ENCODE results near the gene RNF126.
"Not testable (repeated sequence)": the region's sequence is repeated elsewhere in the genome, so short reads cannot be mapped to it uniquely, and the experiment has no call there.

The RNF126 gene

DNA sequence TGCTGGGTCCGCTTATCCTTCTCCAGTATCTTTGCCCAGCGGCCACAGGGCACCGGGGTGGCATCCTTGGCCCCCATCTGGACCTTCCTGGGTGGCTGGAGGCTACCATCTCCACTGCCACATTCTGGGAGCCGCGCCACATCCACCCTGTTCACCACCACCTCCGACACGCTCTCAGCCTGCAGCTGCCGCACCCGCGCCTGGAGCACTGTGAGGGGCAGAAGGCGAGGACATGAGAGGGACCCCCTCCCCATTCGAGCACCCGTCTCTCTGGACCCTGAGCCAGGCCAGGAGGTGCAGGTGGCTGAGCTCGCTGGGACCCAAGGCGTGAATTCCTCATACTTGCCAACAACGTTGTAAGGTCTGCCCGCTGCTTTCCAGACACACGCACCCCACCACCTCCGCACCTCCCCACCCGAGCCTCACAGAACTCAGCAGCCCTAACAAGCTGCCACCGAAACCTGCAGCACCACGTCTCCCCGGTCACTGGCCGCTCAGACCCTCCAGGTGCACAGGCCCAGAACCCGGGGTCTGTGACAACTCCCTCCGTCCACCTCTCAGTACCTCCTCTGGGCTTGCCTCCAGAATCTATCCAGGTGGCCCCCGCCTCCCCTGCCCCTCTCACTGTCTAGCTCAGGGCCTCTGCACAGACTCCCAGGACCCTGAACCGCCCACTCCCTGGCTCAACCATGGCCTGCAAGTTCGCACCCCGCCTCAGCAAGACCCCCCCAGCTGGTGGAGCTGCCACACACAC is 32.9 kb downstream of the RNF126 start:
- Histone ChIP-seq H3K4me3 (ENCODE audit: low read length) (no peak overlapping the region), H3K36me3 (ENCODE audit: insufficient read depth, low read length) (peaks cover 20% of the 10 kb centered on the region)

DNA sequence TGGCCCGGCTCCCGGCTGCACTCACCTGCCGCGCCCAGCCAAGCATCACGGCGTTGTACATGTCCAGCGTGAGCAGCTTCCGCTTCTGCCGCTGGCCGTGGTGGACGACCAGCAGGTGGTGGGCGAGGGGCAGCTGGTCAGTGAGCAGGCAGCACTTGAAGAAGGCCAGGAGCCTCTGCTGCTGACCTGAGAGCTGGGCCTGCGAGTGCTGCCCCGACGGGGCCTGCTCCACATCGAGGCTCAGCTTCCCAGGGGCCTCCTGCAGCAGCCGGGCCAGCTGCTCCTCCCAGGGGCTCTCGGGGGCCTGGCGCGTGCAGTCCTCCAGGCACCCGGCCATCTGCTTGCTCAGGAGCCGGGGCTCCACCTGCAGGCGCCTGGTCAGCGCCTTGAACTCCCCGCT is 33.5 kb downstream of the RNF126 start:
- H2AFZ ChIP-seq (ENCODE audit: low read depth, low read length), result not testable (repeated sequence)
- H3K36me3 ChIP-seq (ENCODE audit: insufficient read depth, low read length), result peaks cover 21% of the 10 kb centered on the region

More for the DNA sequence above, 32.9 kb downstream of the RNF126 start:
- Histone ChIP-seq H3K27me3 (ENCODE audit: insufficient read depth, low read length) (no peaks in the 10 kb centered on the region), H3K9me3 (ENCODE audit: low read length) (no peaks in the 10 kb centered on the region), H2AFZ (ENCODE audit: low read depth, low read length) (no peak overlapping the region), H3K4me1 (ENCODE audit: insufficient read depth, low read length) (peaks cover 9% of the 10 kb centered on the region)

DNA sequence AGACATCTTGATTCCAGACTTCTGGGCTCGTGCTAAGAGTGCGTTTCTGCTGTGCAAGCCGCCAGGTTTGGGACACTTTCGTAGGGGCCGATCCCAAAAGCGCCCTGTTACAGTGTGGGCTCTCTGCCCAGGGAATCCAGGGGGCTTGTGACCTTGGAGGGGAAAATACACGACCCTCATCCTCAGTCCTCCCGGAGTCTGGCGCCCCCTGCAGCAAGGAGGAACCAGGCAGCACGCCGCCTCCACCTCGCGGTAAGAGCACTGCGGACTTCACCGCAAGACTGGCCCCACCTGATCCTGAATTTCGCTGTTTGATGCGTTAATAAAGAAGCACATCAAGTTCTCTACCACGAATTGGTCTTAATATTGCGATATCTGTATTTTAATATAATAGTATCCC is 34.8 kb downstream of the RNF126 start:
- Histone ChIP-seq H3K27me3 (ENCODE audit: insufficient read depth, low read length) (no peaks in the 10 kb centered on the region), H3K9me3 (ENCODE audit: low read length) (no peaks in the 10 kb centered on the region), H2AFZ (ENCODE audit: low read depth, low read length) (no peak overlapping the region), H3K36me3 (ENCODE audit: insufficient read depth, low read length) (peaks cover 22% of the 10 kb centered on the region), H3K4me1 (ENCODE audit: insufficient read depth, low read length) (peaks cover 15% of the 10 kb centered on the region), H3K4me3 (ENCODE audit: low read length) (no peak overlapping the region)

More for the DNA sequence above, 33.5 kb downstream of the RNF126 start:
- H3K27me3 ChIP-seq (ENCODE audit: insufficient read depth, low read length); H3K4me1 ChIP-seq (ENCODE audit: insufficient read depth, low read length); H3K9me3 ChIP-seq (ENCODE audit: low read length); H3K4me3 ChIP-seq (ENCODE audit: low read length): not testable (repeated sequence)

DNA sequence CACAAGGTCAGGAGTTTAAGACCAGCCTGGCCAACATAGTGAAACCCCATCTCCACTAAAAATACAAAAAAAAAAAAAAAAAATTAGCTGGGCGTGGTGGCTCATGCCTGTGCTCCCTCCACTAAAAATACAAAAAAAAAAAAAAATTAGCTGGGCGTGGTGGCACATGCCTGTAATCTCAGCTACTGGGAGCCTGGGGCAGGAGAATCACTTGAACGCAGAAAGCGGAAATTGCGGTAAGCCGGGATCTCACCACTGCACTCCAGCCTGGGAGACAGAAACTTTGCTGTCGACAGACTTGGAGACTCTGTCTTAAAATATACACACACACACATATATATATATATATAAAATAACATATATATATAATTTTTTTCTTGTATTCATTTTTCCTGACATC is 36.4 kb downstream of the RNF126 start:
- H2AFZ ChIP-seq (ENCODE audit: low read depth, low read length); H3K4me3 ChIP-seq (ENCODE audit: low read length); H3K9me3 ChIP-seq (ENCODE audit: low read length); H3K27me3 ChIP-seq (ENCODE audit: insufficient read depth, low read length): not testable (repeated sequence)
- Histone ChIP-seq H3K36me3 (ENCODE audit: insufficient read depth, low read length) (peaks cover 31% of the 10 kb centered on the region), H3K4me1 (ENCODE audit: insufficient read depth, low read length) (peaks cover 11% of the 10 kb centered on the region)

DNA sequence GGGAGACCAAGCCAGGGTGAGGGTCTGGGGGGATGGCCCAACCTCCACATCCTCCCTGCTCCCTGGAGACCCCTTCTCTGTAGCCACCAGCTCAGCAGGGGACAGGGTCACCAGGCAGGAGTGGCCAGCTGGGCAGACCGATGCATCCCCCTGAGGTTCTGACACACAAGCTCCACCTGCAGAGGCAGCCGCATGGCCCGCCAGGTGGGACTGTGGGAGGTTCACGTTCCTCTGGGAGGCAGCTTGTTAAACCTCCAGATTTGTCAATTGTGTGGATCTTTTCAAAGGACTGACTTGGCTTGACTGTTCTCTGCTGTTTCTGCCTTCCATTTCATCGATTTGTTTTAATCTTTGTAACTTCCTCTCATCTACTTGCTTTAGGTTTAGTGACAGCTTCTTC is 37.8 kb downstream of the RNF126 start:
- Histone ChIP-seq H3K9me3 (ENCODE audit: low read length) (peaks cover 2% of the 10 kb centered on the region), H3K27me3 (ENCODE audit: insufficient read depth, low read length) (no peaks in the 10 kb centered on the region), H3K4me3 (ENCODE audit: low read length) (no peak overlapping the region), H2AFZ (ENCODE audit: low read depth, low read length) (no peak overlapping the region), H3K4me1 (ENCODE audit: insufficient read depth, low read length) (peaks cover 11% of the 10 kb centered on the region), H3K36me3 (ENCODE audit: insufficient read depth, low read length) (peaks cover 38% of the 10 kb centered on the region)

DNA sequence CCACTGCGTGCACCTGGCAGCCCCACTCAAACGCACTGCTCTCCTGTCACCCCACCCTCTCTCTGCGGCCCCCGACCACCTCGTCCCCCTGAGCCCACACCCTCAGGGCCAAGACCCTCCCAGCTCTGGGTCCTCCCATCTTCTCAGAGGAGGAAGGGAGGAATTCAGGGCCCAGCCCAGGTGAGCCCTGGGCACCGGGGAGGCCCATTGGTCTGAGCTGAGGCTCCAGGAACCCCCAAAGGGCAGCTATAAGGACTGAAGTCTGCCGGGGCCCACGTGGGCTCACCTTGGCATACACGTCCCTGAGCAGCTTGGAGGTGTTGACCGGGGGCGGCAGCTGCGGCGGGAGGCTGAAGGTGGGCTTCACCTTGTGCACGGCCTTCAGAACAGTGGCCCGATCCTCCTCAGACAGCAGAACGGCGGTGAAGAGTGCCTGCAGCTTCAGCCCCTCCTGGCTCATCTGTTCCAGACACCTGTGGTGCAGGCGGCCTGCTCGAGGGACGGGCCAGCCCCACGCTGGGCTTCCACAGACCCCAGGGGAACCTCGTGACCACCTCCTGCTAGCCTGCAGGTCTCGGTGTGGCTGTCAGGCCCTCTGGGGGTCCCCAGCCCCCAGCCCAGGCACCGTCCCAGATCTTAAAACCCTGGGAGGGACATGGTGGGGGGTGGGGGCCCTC is 38.4 kb downstream of the RNF126 start:
- Histone ChIP-seq H3K4me3 (ENCODE audit: low read length) (no peak overlapping the region), H3K36me3 (ENCODE audit: insufficient read depth, low read length) (peaks cover 43% of the 10 kb centered on the region), H3K9me3 (ENCODE audit: low read length) (peaks cover 2% of the 10 kb centered on the region), H3K4me1 (ENCODE audit: insufficient read depth, low read length) (peaks cover 11% of the 10 kb centered on the region), H3K27me3 (ENCODE audit: insufficient read depth, low read length) (no peaks in the 10 kb centered on the region), H2AFZ (ENCODE audit: low read depth, low read length) (no peak overlapping the region)

DNA sequence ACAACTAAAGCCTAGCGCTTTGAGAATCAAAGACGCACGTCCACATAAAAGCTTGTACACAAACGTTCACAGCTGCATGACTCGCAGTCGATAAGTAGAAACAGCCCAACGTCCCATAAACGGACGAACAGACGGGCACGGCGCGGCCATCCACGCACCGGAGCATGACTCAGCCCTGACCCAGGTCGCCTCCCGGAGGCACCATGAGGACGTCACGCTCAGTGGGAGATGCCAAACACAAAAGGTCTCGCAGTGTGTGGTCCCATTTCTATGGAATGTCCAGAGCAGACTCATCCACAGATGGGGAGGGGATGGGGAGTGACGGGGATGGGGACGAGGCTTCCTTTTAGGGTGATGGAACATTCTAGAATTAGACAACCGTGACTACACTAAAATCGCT is 39.0 kb downstream of the RNF126 start:
- peaks cover 45% of the 10 kb centered on the region for H3K36me3 ChIP-seq (ENCODE audit: insufficient read depth, low read length)
- H3K4me3 ChIP-seq (ENCODE audit: low read length), result no peak overlapping the region
- H2AFZ ChIP-seq (ENCODE audit: low read depth, low read length), result no peak overlapping the region
- peaks cover 2% of the 10 kb centered on the region for H3K9me3 ChIP-seq (ENCODE audit: low read length)
- no peaks in the 10 kb centered on the region for H3K27me3 ChIP-seq (ENCODE audit: insufficient read depth, low read length)
- H3K4me1 ChIP-seq (ENCODE audit: insufficient read depth, low read length), result peaks cover 11% of the 10 kb centered on the region

DNA sequence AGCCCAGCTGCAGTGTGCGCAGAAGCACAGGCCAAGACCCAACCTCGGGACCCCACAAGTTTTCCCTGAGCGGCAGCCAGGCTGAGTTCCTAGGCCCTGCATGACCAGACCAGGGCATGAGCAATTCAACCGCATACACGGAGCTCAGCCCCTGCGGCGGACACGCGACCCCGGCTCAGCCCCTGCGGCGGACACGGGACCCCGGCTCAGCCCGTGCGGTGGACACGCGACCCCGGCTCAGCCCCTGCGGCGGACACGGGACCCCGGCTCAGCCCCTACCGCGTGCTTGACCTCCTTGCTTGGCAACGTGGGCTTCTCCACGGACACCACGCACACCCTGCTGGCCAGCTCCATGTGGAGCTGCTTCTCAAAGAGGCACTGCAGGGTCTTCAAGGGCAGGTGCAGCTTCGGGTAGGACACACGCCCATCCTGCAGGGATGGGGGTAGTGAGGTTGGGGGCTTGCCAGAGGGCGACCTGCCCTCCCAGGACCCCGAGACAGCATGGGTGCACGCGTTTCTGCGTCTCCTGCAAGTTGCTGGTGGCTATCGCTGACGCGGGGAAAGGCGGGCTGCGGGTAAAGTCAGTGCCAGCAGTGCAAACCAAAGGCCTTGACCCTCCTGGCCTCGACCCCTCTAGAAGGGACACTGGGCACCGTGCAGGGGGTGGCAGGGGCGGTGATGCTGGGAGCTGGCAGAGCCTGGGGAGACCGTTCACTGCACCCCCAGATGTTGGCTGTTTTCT is 39.7 kb downstream of the RNF126 start:
- Histone ChIP-seq H3K9me3 (ENCODE audit: low read length) (peaks cover 2% of the 10 kb centered on the region), H3K36me3 (ENCODE audit: insufficient read depth, low read length) (peaks cover 45% of the 10 kb centered on the region), H2AFZ (ENCODE audit: low read depth, low read length) (no peak overlapping the region), H3K4me3 (ENCODE audit: low read length) (no peak overlapping the region), H3K4me1 (ENCODE audit: insufficient read depth, low read length) (peaks cover 11% of the 10 kb centered on the region), H3K27me3 (ENCODE audit: insufficient read depth, low read length) (no peaks in the 10 kb centered on the region)

DNA sequence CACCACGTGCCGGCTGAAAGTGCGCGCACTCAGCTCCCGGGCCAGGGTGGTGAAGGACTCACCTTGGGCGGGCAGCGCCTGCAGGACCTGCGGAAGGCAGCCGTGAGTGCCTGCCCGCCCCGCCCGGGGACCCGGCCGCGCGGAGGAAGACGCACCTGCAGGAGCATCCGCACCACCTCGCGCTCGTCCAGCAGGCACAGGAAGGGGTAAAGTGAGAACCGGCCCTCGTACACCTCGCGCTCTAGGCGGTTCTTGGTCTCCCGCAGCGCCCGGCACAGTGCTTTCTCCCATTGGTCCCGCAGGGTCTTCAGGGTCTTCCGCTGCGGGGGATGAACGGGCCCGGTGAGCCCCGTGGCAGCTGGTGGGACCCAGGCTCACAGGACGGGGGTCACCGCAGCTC is 40.3 kb downstream of the RNF126 start:
- H3K27me3 ChIP-seq (ENCODE audit: insufficient read depth, low read length), result no peaks in the 10 kb centered on the region
- peaks cover 46% of the 10 kb centered on the region for H3K36me3 ChIP-seq (ENCODE audit: insufficient read depth, low read length)

DNA sequence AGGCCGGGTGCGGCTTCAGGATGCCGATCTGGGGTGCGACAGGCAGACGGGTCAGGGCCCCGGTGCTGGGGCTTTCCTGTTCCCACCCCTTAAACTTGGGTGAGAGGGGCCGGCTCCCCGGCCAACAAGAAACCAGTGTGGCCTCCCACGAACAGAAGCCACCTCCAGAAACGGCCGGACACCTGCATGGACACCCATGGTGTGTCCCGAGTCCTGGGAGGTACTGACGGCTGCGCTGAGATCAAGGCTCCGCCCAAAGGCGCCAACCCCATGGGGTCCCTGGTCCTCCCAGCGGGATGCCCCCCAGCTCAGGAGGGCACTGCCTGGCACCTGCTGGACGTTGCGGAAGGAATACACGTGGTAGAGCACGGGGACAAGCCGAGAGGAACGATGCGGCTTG is 41.2 kb downstream of the RNF126 start:
- peaks cover 51% of the 10 kb centered on the region for H3K36me3 ChIP-seq (ENCODE audit: insufficient read depth, low read length)
- H3K9me3 ChIP-seq (ENCODE audit: low read length), result peaks cover 2% of the 10 kb centered on the region
- no peak overlapping the region for H2AFZ ChIP-seq (ENCODE audit: low read depth, low read length)
- peaks cover 11% of the 10 kb centered on the region for H3K4me1 ChIP-seq (ENCODE audit: insufficient read depth, low read length)
- H3K27me3 ChIP-seq (ENCODE audit: insufficient read depth, low read length), result no peaks in the 10 kb centered on the region
- no peak overlapping the region for H3K4me3 ChIP-seq (ENCODE audit: low read length)

More for the DNA sequence above, 40.3 kb downstream of the RNF126 start:
- Histone ChIP-seq H2AFZ (ENCODE audit: low read depth, low read length) (no peak overlapping the region), H3K4me3 (ENCODE audit: low read length) (no peak overlapping the region), H3K9me3 (ENCODE audit: low read length) (peaks cover 2% of the 10 kb centered on the region), H3K4me1 (ENCODE audit: insufficient read depth, low read length) (peaks cover 11% of the 10 kb centered on the region)

DNA sequence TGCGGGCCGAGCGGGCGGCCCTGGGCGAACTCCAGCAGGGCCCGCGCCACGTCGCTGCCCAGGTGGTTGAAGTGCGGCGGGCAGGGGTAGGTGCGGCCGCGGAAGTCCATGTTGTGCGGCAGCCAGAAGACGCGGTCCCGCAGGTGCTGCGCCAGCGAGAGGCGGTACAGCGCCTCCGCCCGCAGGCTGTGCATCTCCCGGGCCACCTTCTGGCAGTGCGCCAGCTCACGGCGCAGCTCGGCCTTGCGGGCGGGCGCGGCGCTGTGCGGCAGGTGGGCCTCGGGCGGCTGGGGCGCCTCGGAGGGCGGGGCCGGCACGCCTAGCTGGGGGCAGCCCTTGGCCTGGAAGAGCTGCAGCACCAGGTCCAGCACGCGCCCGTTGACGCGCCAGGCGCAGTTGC is 41.8 kb downstream of the RNF126 start:
- not testable (repeated sequence) for H3K4me3 ChIP-seq (ENCODE audit: low read length); H2AFZ ChIP-seq (ENCODE audit: low read depth, low read length); H3K27me3 ChIP-seq (ENCODE audit: insufficient read depth, low read length); H3K9me3 ChIP-seq (ENCODE audit: low read length)
- Histone ChIP-seq H3K36me3 (ENCODE audit: insufficient read depth, low read length) (peaks cover 51% of the 10 kb centered on the region), H3K4me1 (ENCODE audit: insufficient read depth, low read length) (peaks cover 11% of the 10 kb centered on the region)

DNA sequence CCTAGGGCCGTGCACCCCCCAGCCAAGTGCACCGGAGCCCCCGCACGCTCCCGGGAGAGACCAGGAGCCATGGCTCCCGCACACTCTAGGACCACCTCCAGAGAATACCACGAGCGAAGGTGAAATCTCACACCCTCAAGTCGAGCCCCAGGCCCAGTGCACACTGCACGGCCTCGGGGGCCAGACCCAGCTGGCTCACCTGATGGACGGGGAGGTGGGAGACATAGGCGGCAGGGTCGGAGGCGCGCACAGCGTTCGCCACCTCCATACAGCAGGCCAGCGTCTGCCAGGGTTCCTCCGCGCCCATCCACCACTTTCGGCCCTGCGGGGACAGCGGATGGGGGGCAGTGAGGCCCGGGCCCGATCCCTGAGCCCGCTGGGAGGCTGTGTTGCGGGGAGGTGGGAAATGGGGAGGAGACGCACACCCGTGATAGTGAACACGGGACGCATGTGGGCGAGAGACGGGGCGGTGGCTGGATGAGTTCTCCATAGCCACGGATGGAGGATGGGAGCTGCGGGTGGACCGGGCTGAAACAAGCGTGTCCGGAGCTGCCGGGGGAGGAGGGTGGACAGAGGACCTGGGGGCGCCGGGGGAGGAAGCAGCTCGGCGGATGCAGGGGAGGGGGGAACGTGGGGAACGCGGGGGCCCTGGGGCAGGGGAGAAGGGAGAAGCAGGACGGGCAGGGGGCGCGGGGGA is 42.7 kb downstream of the RNF126 start:
- Histone ChIP-seq H3K4me3 (ENCODE audit: low read length) (no peak overlapping the region), H3K4me1 (ENCODE audit: insufficient read depth, low read length) (peaks cover 11% of the 10 kb centered on the region), H3K36me3 (ENCODE audit: insufficient read depth, low read length) (peaks cover 52% of the 10 kb centered on the region), H2AFZ (ENCODE audit: low read depth, low read length) (no peak overlapping the region), H3K9me3 (ENCODE audit: low read length) (peaks cover 2% of the 10 kb centered on the region), H3K27me3 (ENCODE audit: insufficient read depth, low read length) (no peaks in the 10 kb centered on the region)
